ENCODE data around the gene ARFGEF3.

DNA sequence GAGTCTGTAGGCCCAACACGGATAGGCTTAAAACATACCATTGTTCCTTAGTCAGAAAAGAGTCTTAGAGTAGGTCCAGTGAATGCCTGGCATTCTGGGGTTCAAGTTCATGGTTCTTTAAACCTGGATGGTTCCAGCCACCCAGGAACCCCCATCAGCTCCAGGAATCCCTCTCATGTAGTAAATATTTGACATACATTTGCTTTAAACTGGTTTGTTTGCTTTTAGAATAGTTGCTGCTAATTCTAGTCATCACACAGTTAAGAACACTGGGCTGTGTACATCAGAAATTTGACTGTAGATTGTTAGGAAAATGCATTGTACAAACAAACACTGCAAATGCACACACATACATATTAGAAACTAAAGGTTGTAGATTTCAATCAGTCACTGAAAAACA is 87.1 kb downstream of the ARFGEF3 start:
- TF ChIP-seq CTCF (IDR thresholded peaks at IDR 0.05; ENCODE audit: low read depth, low read length) (no peak), EZH2phosphoT487 (IDR thresholded peaks at IDR 0.05; ENCODE audit: low read depth) (no peak)
